ENCODE measurements around the gene ANKMY1. TPM values are rescaled to one million over a fixed set of nuclear protein-coding genes. Genes with fewer than 3 reads are reported as not detected.

Gene ANKMY1
- total RNA-seq, 2 experiments from 2014 or later = 25.7 to 26.2 TPM

- no peaks in the 10 kb centered on the region for H3K9me3 ChIP-seq (ENCODE audit: control insufficient read depth in 1 of 2, insufficient read depth in 1 of 2, low read length in 2 of 2)
- DNase-seq (peak; percentile 68 to 93 (median 78)), ATAC-seq (ENCODE audit: poor library complexity) (peak; percentile 97)
- Mint-ChIP-seq H3K4me1 (ENCODE audit: low read depth) (peaks cover 33% of the 10 kb centered on the region), H3K27me3 (no peaks in the 10 kb centered on the region), H3K27ac (peak overlapping the region; percentile 77), H3K36me3 (ENCODE audit: low read depth) (peaks cover 42% of the 10 kb centered on the region), H3K9me3 (no peaks in the 10 kb centered on the region), H3K4me3 (peak overlapping the region; percentile 18)
- intact Hi-C loops (cut with DNase I, micrococcal nuclease) = loop anchor here (1.0 to 10.0 kb wide), 5 partner anchors 19 to 1055 kb away; partner anchors contain the start of genes ATG4B (in 1 of the 2), MTERF4 (in 1 of the 2) and THAP4 (in 1 of the 2)
- H3K4me1 ChIP-seq (ENCODE audit: insufficient read depth, low read length) = peaks cover 57% of the 10 kb centered on the region
- H3K27me3 ChIP-seq (ENCODE audit: control insufficient read depth in 1 of 2, insufficient read depth in 2 of 2, low read length in 2 of 2) = no peaks in the 10 kb centered on the region
- peaks cover 38% of the 10 kb centered on the region for H3K36me3 ChIP-seq (ENCODE audit: insufficient read depth, low read length)
- POLR2A ChIA-PET = interaction anchor here (0.9 to 2.0 kb wide), 6 partner anchors 9 to 43 kb away, joined by 3 to 51 read pairs (median 9); partner anchors contain the start of genes DUSP28 and RNPEPL1
- peak overlapping the region; percentile 59 to 69 for H3K27ac ChIP-seq (ENCODE audit: low read depth in 1 of 2, low read length in 2 of 2)
- TF ChIP-seq CTCF (IDR thresholded peaks at IDR 0.05) = peak; percentile 66
- no peak overlapping the region for H3K4me3 ChIP-seq (ENCODE audit: low read length)
- CTCF ChIA-PET = interaction anchor here (0.6 to 2.0 kb wide), 12 partner anchors 9 to 69 kb away, joined by 3 to 54 read pairs (median 7); partner anchors contain the start of genes ANKMY1, DUSP28, GPR35 and RNPEPL1
Observed at GRCh38 chr2:240579771-240580614, 22.2 kb upstream of the ANKMY1 start.

GRCh38 chr2:240579071-240579762 lies 21.4 kb upstream of the ANKMY1 start:
- Mint-ChIP-seq H3K4me3 (peak overlapping the region; percentile 18), H3K27me3 (no peaks in the 10 kb centered on the region), H3K4me1 (ENCODE audit: low read depth) (peaks cover 27% of the 10 kb centered on the region), H3K27ac (peak overlapping the region; percentile 77), H3K9me3 (no peaks in the 10 kb centered on the region), H3K36me3 (ENCODE audit: low read depth) (peaks cover 47% of the 10 kb centered on the region)
- ChIA-PET CTCF (interaction anchor here (0.6 to 2.0 kb wide), 12 partner anchors 8 to 70 kb away, joined by 3 to 54 read pairs (median 7); partner anchors contain the start of genes ANKMY1, DUSP28, GPR35 and RNPEPL1), POLR2A (interaction anchor here (0.9 to 2.0 kb wide), 5 partner anchors 10 to 28 kb away, joined by 3 to 51 read pairs (median 14); partner anchors contain the start of genes DUSP28 and RNPEPL1)
- peak overlapping the region; percentile 59 to 69 for H3K27ac ChIP-seq (ENCODE audit: low read depth in 1 of 2, low read length in 2 of 2)
- ATAC-seq (ENCODE audit: poor library complexity) (no peak), DNase-seq (no peak)
- no peaks in the 10 kb centered on the region for H3K27me3 ChIP-seq (ENCODE audit: control insufficient read depth in 1 of 2, insufficient read depth in 2 of 2, low read length in 2 of 2)
- peaks cover 49% of the 10 kb centered on the region for H3K4me1 ChIP-seq (ENCODE audit: insufficient read depth, low read length)
- H3K4me3 ChIP-seq (ENCODE audit: low read length) = no peak overlapping the region
- intact Hi-C loops (cut with DNase I, micrococcal nuclease) = loop anchor here (1.0 to 2.0 kb wide), 2 partner anchors 18 to 64 kb away; no protein-coding TSS in a partner anchor
- H3K36me3 ChIP-seq (ENCODE audit: insufficient read depth, low read length) = peaks cover 45% of the 10 kb centered on the region
- TF ChIP-seq CTCF (IDR thresholded peaks at IDR 0.05) = no peak
- H3K9me3 ChIP-seq (ENCODE audit: control insufficient read depth in 1 of 2, insufficient read depth in 1 of 2, low read length in 2 of 2) = no peaks in the 10 kb centered on the region

- H3K27ac Mint-ChIP-seq = peak overlapping the region; percentile 77
- no peak overlapping the region for H3K27ac ChIP-seq (ENCODE audit: low read depth in 1 of 2, low read length in 2 of 2)
- no peaks in the 10 kb centered on the region for H3K9me3 Mint-ChIP-seq
- peaks cover 47% of the 10 kb centered on the region for H3K36me3 Mint-ChIP-seq (ENCODE audit: low read depth)
- H3K27me3 Mint-ChIP-seq = no peaks in the 10 kb centered on the region
- H3K27me3 ChIP-seq (ENCODE audit: control insufficient read depth in 1 of 2, insufficient read depth in 2 of 2, low read length in 2 of 2) = no peaks in the 10 kb centered on the region
- no peak overlapping the region for H3K4me3 Mint-ChIP-seq
- H3K4me1 Mint-ChIP-seq (ENCODE audit: low read depth) = peaks cover 27% of the 10 kb centered on the region
- no peaks in the 10 kb centered on the region for H3K9me3 ChIP-seq (ENCODE audit: control insufficient read depth in 1 of 2, insufficient read depth in 1 of 2, low read length in 2 of 2)
- peaks cover 43% of the 10 kb centered on the region for H3K4me1 ChIP-seq (ENCODE audit: insufficient read depth, low read length)
- peaks cover 53% of the 10 kb centered on the region for H3K36me3 ChIP-seq (ENCODE audit: insufficient read depth, low read length)
- H3K4me3 ChIP-seq (ENCODE audit: low read length) = no peak overlapping the region
- ATAC-seq (ENCODE audit: poor library complexity) = no peak
- no peak for TF ChIP-seq CTCF (IDR thresholded peaks at IDR 0.05)
- CTCF ChIA-PET = no interaction called here
- DNase-seq = no peak
- POLR2A ChIA-PET = interaction anchor here (1.4 to 3.1 kb wide), 2 partner anchors 8 to 9 kb away, joined by 5 to 16 read pairs; partner anchors contain the start of gene CAPN10
- intact Hi-C loops (cut with DNase I, micrococcal nuclease) = loop anchor here in 1 of 2 experiments (2.0 kb wide), 1 partner anchor 64 kb away; no protein-coding TSS in a partner anchor
Observed at GRCh38 chr2:240578488-240578887, 20.7 kb upstream of the ANKMY1 start.
